ENCODE measurements around the gene ERVFRD-1. TPM values are rescaled to one million over a fixed set of nuclear protein-coding genes. Genes with fewer than 3 reads are reported as not detected.

ERVFRD-1 gene
- total RNA-seq = under 1 TPM in 2 of 4 donors, not detected in 2; 0.24 to 0.32 TPM

- TF ChIP-seq CTCF (IDR thresholded peaks at IDR 0.05) = no peak
Measured at GRCh38 chr6:11110921-11111768, at the start of gene ERVFRD-1. Gene ERVFRD-1, minus strand, starts transcription at chr6:11111725. Its CDS starts 6,415 bp downstream, at chr6:11105310.

GRCh38 chr6:11160199-11160598 lies 48.7 kb upstream of the ERVFRD-1 start:
- no peak for DNase-seq (ENCODE audit: low spot score)
- no peak for ATAC-seq (ENCODE audit: low FRiP score)
- no peak for TF ChIP-seq CTCF (IDR thresholded peaks at IDR 0.05)

More at GRCh38 chr6:11110921-11111768, at the start of gene ERVFRD-1:
- DNase-seq (ENCODE audit: low spot score) (no peak), ATAC-seq (ENCODE audit: low FRiP score) (no peak)

- ATAC-seq (ENCODE audit: low FRiP score) (no peak), DNase-seq (ENCODE audit: low spot score) (no peak)
- TF ChIP-seq CTCF (IDR thresholded peaks at IDR 0.05) = no peak
Measured at GRCh38 chr6:11155589-11155988, 44.1 kb upstream of the ERVFRD-1 start.

GRCh38 chr6:11153447-11153846 lies 41.9 kb upstream of the ERVFRD-1 start:
- ATAC-seq (ENCODE audit: low FRiP score) (no peak), DNase-seq (ENCODE audit: low spot score) (no peak)
- no peak for TF ChIP-seq CTCF (IDR thresholded peaks at IDR 0.05)

GRCh38 chr6:11152581-11152980 lies 41.1 kb upstream of the ERVFRD-1 start:
- TF ChIP-seq CTCF (IDR thresholded peaks at IDR 0.05) = no peak
- DNase-seq (ENCODE audit: low spot score) = no peak
- ATAC-seq (ENCODE audit: low FRiP score) = no peak

GRCh38 chr6:11151488-11151887 lies 40.0 kb upstream of the ERVFRD-1 start:
- DNase-seq (ENCODE audit: low spot score) (no peak), ATAC-seq (ENCODE audit: low FRiP score) (no peak)
- TF ChIP-seq CTCF (IDR thresholded peaks at IDR 0.05) = no peak

- DNase-seq (ENCODE audit: low spot score) = no peak
- no peak for ATAC-seq (ENCODE audit: low FRiP score)
- no peak for TF ChIP-seq CTCF (IDR thresholded peaks at IDR 0.05)
Measured at GRCh38 chr6:11149551-11149950, 38.0 kb upstream of the ERVFRD-1 start.
